ENCODE measurements around the gene SV2B.

DNA sequence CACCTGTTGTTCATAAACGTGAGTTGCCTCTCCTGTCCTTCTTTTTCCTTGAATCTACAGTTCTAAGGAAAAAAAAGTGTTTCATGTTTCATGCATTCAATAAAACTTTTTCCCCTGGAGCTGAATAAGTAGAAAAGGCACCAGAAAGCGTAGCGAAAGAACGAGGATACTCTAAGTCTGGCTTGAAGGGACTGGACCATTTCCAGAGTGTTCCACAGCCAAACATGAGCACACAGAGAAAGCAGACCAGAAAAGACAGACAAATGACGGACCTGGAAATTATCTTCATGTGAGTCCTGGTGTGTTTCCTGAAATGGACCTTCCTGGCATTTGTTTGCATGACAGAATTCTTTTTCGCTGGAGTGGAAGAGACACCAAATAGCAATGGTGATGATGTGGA is 204.7 kb downstream of the SV2B start:
- TF ChIP-seq, protein P1, sequence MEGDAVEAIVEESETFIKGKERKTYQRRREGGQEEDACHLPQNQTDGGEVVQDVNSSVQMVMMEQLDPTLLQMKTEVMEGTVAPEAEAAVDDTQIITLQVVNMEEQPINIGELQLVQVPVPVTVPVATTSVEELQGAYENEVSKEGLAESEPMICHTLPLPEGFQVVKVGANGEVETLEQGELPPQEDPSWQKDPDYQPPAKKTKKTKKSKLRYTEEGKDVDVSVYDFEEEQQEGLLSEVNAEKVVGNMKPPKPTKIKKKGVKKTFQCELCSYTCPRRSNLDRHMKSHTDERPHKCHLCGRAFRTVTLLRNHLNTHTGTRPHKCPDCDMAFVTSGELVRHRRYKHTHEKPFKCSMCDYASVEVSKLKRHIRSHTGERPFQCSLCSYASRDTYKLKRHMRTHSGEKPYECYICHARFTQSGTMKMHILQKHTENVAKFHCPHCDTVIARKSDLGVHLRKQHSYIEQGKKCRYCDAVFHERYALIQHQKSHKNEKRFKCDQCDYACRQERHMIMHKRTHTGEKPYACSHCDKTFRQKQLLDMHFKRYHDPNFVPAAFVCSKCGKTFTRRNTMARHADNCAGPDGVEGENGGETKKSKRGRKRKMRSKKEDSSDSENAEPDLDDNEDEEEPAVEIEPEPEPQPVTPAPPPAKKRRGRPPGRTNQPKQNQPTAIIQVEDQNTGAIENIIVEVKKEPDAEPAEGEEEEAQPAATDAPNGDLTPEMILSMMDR (IDR thresholded peaks at IDR 0.05) = no peak
- TF ChIP-seq ZFX (IDR thresholded peaks at IDR 0.05; ENCODE audit: borderline replicate concordance) = no peak

All from 22Rv1 (cell line).